CD8-positive, alpha-beta memory T cell (primary cell): Measurements from ENCODE around the gene WDR26. TPM values are rescaled to one million over a fixed set of nuclear protein-coding genes. Genes with fewer than 3 reads are reported as not detected.
"Not testable (repeated sequence)": the region's sequence is repeated elsewhere in the genome, so short reads cannot be mapped to it uniquely, and the experiment has no call there.

Source experiments
- CTCF ChIA-PET: fragments of 350-600 bp; sonication (Branson Sonifier 250); formaldehyde crosslinking; loops from one replicate; lab custom pipeline; 2021; ENCODE audit warnings: antibody characterized with exemption; lab: Charles Lee
- POLR2A ChIA-PET: fragments of 350-600 bp; sonication (Branson Sonifier 250); formaldehyde crosslinking; loops from one replicate; lab custom pipeline; 2021; ENCODE audit warnings: antibody characterized with exemption; lab: Charles Lee
- DNase-seq, 5 donors: peaks; one replicate each; pipeline versions ENCODE4 v3.0.0 to v3.0.0-alpha.2; 2020 to 2022; ENCODE audit warnings: mixed read lengths in 1 of 5
- H3K27ac ChIP-seq: one replicate; pipeline ENCODE4 v1.7.0; 2013; ENCODE audit warnings: low read depth, mild to moderate bottlenecking, low read length, moderate library complexity
- H3K27me3 ChIP-seq: 2 replicates; pipeline ENCODE4 v1.7.0; 2013; ENCODE audit warnings: low read length, mild to moderate bottlenecking; ENCODE audit not compliant: insufficient read depth, poor library complexity, severe bottlenecking
- H3K36me3 ChIP-seq: 2 replicates; pipeline ENCODE4 v1.7.0; 2013; ENCODE audit warnings: mild to moderate bottlenecking, low read length, moderate library complexity; ENCODE audit not compliant: insufficient read depth
- H3K4me1 ChIP-seq: 2 replicates; pipeline ENCODE4 v1.7.0; 2013; ENCODE audit warnings: mild to moderate bottlenecking, low read length, moderate library complexity; ENCODE audit not compliant: insufficient read depth
- H3K4me3 ChIP-seq: 2 replicates; pipeline ENCODE4 v1.7.0; 2013; ENCODE audit warnings: mild to moderate bottlenecking, low read length
- H3K9me3 ChIP-seq: 2 replicates; pipeline ENCODE4 v1.7.0; 2013; ENCODE audit warnings: mild to moderate bottlenecking, low read length
- H3K27ac Mint-ChIP-seq, 8 donors: one replicate each; pipeline ENCODE4 v1.8.0; 2020 to 2021; ENCODE audit warnings: mixed read lengths in 8 of 8, mild to moderate bottlenecking in 6 of 8, inconsistent platforms in 3 of 8, moderate library complexity in 3 of 8
- H3K27me3 Mint-ChIP-seq, 2 donors: one replicate each; pipeline ENCODE4 v1.8.0; 2020 to 2021; ENCODE audit warnings: mixed read lengths in 2 of 2, mild to moderate bottlenecking in 1 of 2, moderate library complexity in 1 of 2
- H3K36me3 Mint-ChIP-seq, 3 donors: one replicate each; pipeline ENCODE4 v1.8.0; 2020 to 2021; ENCODE audit warnings: mixed read lengths in 3 of 3, inconsistent platforms in 1 of 3, mild to moderate bottlenecking in 1 of 3
- H3K4me1 Mint-ChIP-seq, 3 donors: one replicate each; pipeline ENCODE4 v1.8.0; 2020 to 2021; ENCODE audit warnings: mixed read lengths in 3 of 3, inconsistent platforms in 1 of 3, mild to moderate bottlenecking in 1 of 3
- H3K4me3 Mint-ChIP-seq, 7 donors: one replicate each; pipeline ENCODE4 v1.8.0; 2020 to 2021; ENCODE audit warnings: mixed read lengths in 7 of 7, mild to moderate bottlenecking in 6 of 7, moderate library complexity in 4 of 7, inconsistent platforms in 2 of 7
- H3K9me3 Mint-ChIP-seq, 5 donors: one replicate each; pipeline ENCODE4 v1.8.0; 2020 to 2022; ENCODE audit warnings: mixed read lengths in 5 of 5, mild to moderate bottlenecking in 3 of 5, moderate library complexity in 2 of 5, inconsistent platforms in 1 of 5
- polyA plus RNA-seq: library from polyadenylated mRNA; unstranded; fragments of 300-500 nt; fragmentation: Illumina TruSeq; gene quantifications from one replicate; pipeline ENCODE4 v1.2.3, GENCODE V29; 2021
- total RNA-seq, 2 experiments: library from RNA; stranded (reverse); gene quantifications; one replicate each; pipeline ENCODE4 v1.2.3, GENCODE V29; 2021

WDR26 gene
- 10 to 100 TPM; 65.8 to 66.1 TPM for total RNA-seq
- polyA plus RNA-seq = 5.6 TPM

GRCh38 chr1:224434691-224435317 lies at the start of gene WDR26:
Gene WDR26 (minus strand): TSS chr1:224434797.
- Mint-ChIP-seq H3K4me3 (peak within 1 kb of the TSS; percentile 95 to 98 (median 98)), H3K4me1 (peaks cover 49 to 67% (median 59%) of the 10 kb centered on the region in 3 donors), H3K36me3 (peaks cover 0 to 41% (median 3%) of the 10 kb centered on the region in 3 donors), H3K9me3 (no peaks in the 10 kb centered on the region), H3K27ac (peak within 1 kb of the TSS; percentile 98 to 99 (median 99)), H3K27me3 (no peaks in the 10 kb centered on the region)
- peak within 1 kb of the TSS; percentile 91 for H3K4me3 ChIP-seq
- H3K9me3 ChIP-seq = no peaks in the 10 kb centered on the region
- CTCF ChIA-PET = interaction anchor here (0.6 to 1.5 kb wide), 3 partner anchors 8 to 705 kb away, joined by 3 to 7 read pairs (median 3); no protein-coding TSS in a partner anchor
- POLR2A ChIA-PET = interaction anchor here (0.5 to 1.7 kb wide), 5 partner anchors 51 to 1220 kb away, joined by 3 to 4 read pairs (median 4); partner anchors contain the start of gene NVL
- peak within 1 kb of the TSS; percentile 96 for H3K27ac ChIP-seq
- DNase-seq = peak; percentile 78 to 92 (median 85)
- peaks cover 50% of the 10 kb centered on the region for H3K4me1 ChIP-seq
- H3K27me3 ChIP-seq = no peaks in the 10 kb centered on the region
- no peaks in the 10 kb centered on the region for H3K36me3 ChIP-seq

GRCh38 chr1:224483206-224483605 lies 48.6 kb upstream of the WDR26 start:
- not testable (repeated sequence) for H3K9me3 ChIP-seq

GRCh38 chr1:224482619-224483018 lies 48.0 kb upstream of the WDR26 start:
- Histone ChIP-seq H3K9me3 (no peaks in the 10 kb centered on the region), H3K27me3 (no peaks in the 10 kb centered on the region), H3K36me3 (no peaks in the 10 kb centered on the region), H3K4me3 (no peak overlapping the region), H3K27ac (no peak overlapping the region), H3K4me1 (no peaks in the 10 kb centered on the region)
- Mint-ChIP-seq H3K4me1 (no peaks in the 10 kb centered on the region), H3K4me3 (no peak overlapping the region), H3K36me3 (peaks cover 0 to 15% (median 5%) of the 10 kb centered on the region in 3 donors), H3K27me3 (peaks cover 0 to 2% of the 10 kb centered on the region in 2 donors), H3K27ac (no peak overlapping the region), H3K9me3 (peaks cover 0 to 4% (median 0%) of the 10 kb centered on the region in 5 donors)
- ChIA-PET CTCF (interaction anchor here (1.1 kb wide), 1 partner anchor 22 kb away, joined by 4 read pairs; no protein-coding TSS in a partner anchor), POLR2A (no interaction called here)
- no peak for DNase-seq

More at GRCh38 chr1:224483206-224483605, 48.6 kb upstream of the WDR26 start:
- DNase-seq, H3K27me3 ChIP-seq, H3K4me3 Mint-ChIP-seq, H3K36me3 ChIP-seq, H3K9me3 Mint-ChIP-seq, CTCF ChIA-PET, POLR2A ChIA-PET, H3K4me1 ChIP-seq, H3K27ac Mint-ChIP-seq, H3K4me3 ChIP-seq, H3K27me3 Mint-ChIP-seq, H3K27ac ChIP-seq, H3K4me1 Mint-ChIP-seq: not testable (repeated sequence)
- peaks cover 0 to 15% (median 5%) of the 10 kb centered on the region in 3 donors for H3K36me3 Mint-ChIP-seq

- Mint-ChIP-seq H3K27me3 (peaks cover 0 to 2% of the 10 kb centered on the region in 2 donors), H3K4me1 (no peaks in the 10 kb centered on the region), H3K9me3 (peaks cover 0 to 4% (median 0%) of the 10 kb centered on the region in 5 donors), H3K27ac (no peak overlapping the region), H3K36me3 (peaks cover 0 to 15% (median 5%) of the 10 kb centered on the region in 3 donors), H3K4me3 (no peak overlapping the region)
- Histone ChIP-seq H3K9me3 (no peaks in the 10 kb centered on the region), H3K4me3 (no peak overlapping the region), H3K4me1 (no peaks in the 10 kb centered on the region), H3K27me3 (no peaks in the 10 kb centered on the region), H3K27ac (no peak overlapping the region), H3K36me3 (no peaks in the 10 kb centered on the region)
- POLR2A ChIA-PET = no interaction called here
- CTCF ChIA-PET = no interaction called here
- no peak for DNase-seq
Observed at GRCh38 chr1:224481601-224482000, 47.0 kb upstream of the WDR26 start.

GRCh38 chr1:224480888-224481459 lies 46.4 kb upstream of the WDR26 start:
- H3K4me3 ChIP-seq, H3K27ac ChIP-seq, H3K27me3 Mint-ChIP-seq, H3K4me3 Mint-ChIP-seq, H3K9me3 ChIP-seq, DNase-seq, CTCF ChIA-PET, H3K36me3 ChIP-seq, H3K4me1 Mint-ChIP-seq, H3K27ac Mint-ChIP-seq, H3K4me1 ChIP-seq, H3K9me3 Mint-ChIP-seq, POLR2A ChIA-PET, H3K27me3 ChIP-seq: not testable (repeated sequence)
- peaks cover 0 to 15% (median 5%) of the 10 kb centered on the region in 3 donors for H3K36me3 Mint-ChIP-seq

GRCh38 chr1:224480200-224480599 lies 45.6 kb upstream of the WDR26 start:
- DNase-seq, H3K4me3 ChIP-seq, H3K9me3 Mint-ChIP-seq, POLR2A ChIA-PET, H3K27me3 ChIP-seq, H3K4me1 Mint-ChIP-seq, H3K4me3 Mint-ChIP-seq, H3K27ac Mint-ChIP-seq, H3K9me3 ChIP-seq, H3K4me1 ChIP-seq, H3K36me3 ChIP-seq, CTCF ChIA-PET, H3K27ac ChIP-seq, H3K27me3 Mint-ChIP-seq: not testable (repeated sequence)
- peaks cover 0 to 15% (median 5%) of the 10 kb centered on the region in 3 donors for H3K36me3 Mint-ChIP-seq

GRCh38 chr1:224472806-224473205 lies 38.2 kb upstream of the WDR26 start:
- no peaks in the 10 kb centered on the region for H3K27me3 ChIP-seq
- Mint-ChIP-seq H3K27me3 (peaks cover 1 to 5% of the 10 kb centered on the region in 2 donors), H3K27ac (no peak overlapping the region), H3K9me3 (no peaks in the 10 kb centered on the region), H3K4me3 (no peak overlapping the region), H3K4me1 (no peaks in the 10 kb centered on the region), H3K36me3 (peaks cover 0 to 6% (median 0%) of the 10 kb centered on the region in 3 donors)
- H3K36me3 ChIP-seq = no peaks in the 10 kb centered on the region
- CTCF ChIA-PET = no interaction called here
- H3K4me1 ChIP-seq = no peaks in the 10 kb centered on the region
- POLR2A ChIA-PET = no interaction called here
- no peaks in the 10 kb centered on the region for H3K9me3 ChIP-seq
- DNase-seq = no peak
- H3K4me3 ChIP-seq = no peak overlapping the region
- H3K27ac ChIP-seq = no peak overlapping the region

GRCh38 chr1:224466154-224466553 lies 31.6 kb upstream of the WDR26 start:
- Histone ChIP-seq H3K27me3 (no peaks in the 10 kb centered on the region), H3K4me1 (peaks cover 10% of the 10 kb centered on the region), H3K9me3 (no peaks in the 10 kb centered on the region), H3K36me3 (no peaks in the 10 kb centered on the region), H3K27ac (no peak overlapping the region), H3K4me3 (no peak overlapping the region)
- no peaks in the 10 kb centered on the region for H3K9me3 Mint-ChIP-seq
- peaks cover 10 to 17% (median 16%) of the 10 kb centered on the region in 3 donors for H3K4me1 Mint-ChIP-seq
- no peak overlapping the region for H3K4me3 Mint-ChIP-seq
- ChIA-PET CTCF (interaction anchor here (2.0 kb wide), 1 partner anchor 9 kb away, joined by 5 read pairs; no protein-coding TSS in a partner anchor), POLR2A (no interaction called here)
- H3K27ac Mint-ChIP-seq = peak overlapping the region in 2 of 8 donors; percentile 9 to 10
- no peaks in the 10 kb centered on the region for H3K27me3 Mint-ChIP-seq
- no peak for DNase-seq
- no peaks in the 10 kb centered on the region for H3K36me3 Mint-ChIP-seq
